ENCODE data around the gene MIS18BP1.
"Not testable (repeated sequence)": the region's sequence is repeated elsewhere in the genome, so short reads cannot be mapped to it uniquely, and the experiment has no call there.

DNA sequence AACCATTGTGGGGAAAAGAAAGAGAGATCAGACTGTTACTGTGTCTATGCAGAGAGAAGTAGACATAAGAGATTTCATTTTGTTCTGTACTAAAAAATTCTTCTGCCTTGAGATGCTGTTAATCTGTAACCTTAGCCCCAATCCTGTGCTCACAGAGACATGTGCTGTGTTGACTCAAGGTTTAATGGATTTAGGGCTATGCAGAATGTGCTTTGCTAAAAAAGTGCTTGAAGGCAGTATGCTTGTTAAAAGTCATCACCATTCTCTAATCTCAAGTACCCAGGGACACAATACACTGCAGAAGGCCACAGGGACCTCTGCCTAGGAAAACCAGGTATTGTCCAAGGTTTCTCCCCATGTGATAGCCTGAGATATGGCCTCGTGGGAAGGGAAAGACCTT lies 39.3 kb downstream of the MIS18BP1 start:
- TF ChIP-seq, protein P1, sequence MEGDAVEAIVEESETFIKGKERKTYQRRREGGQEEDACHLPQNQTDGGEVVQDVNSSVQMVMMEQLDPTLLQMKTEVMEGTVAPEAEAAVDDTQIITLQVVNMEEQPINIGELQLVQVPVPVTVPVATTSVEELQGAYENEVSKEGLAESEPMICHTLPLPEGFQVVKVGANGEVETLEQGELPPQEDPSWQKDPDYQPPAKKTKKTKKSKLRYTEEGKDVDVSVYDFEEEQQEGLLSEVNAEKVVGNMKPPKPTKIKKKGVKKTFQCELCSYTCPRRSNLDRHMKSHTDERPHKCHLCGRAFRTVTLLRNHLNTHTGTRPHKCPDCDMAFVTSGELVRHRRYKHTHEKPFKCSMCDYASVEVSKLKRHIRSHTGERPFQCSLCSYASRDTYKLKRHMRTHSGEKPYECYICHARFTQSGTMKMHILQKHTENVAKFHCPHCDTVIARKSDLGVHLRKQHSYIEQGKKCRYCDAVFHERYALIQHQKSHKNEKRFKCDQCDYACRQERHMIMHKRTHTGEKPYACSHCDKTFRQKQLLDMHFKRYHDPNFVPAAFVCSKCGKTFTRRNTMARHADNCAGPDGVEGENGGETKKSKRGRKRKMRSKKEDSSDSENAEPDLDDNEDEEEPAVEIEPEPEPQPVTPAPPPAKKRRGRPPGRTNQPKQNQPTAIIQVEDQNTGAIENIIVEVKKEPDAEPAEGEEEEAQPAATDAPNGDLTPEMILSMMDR (IDR thresholded peaks at IDR 0.05; ENCODE audit: low read length), result not testable (repeated sequence)
- not testable (repeated sequence) for TF ChIP-seq EZH2phosphoT487 (IDR thresholded peaks at IDR 0.05; ENCODE audit: low read length)
